OCI-LY7 (cell line): Measurements from ENCODE around the gene YKT6. TPM values are rescaled to one million over a fixed set of nuclear protein-coding genes. Genes with fewer than 3 reads are reported as not detected.

Source experiments
- BruUV-seq: library from RNA; stranded (reverse); fragments of 400-500 nt; replicated peaks from 2 replicates; lab custom pipeline; 2021; lab: Mats Ljungman, UMichigan
- CTCF ChIA-PET: fragments of 300-600 bp; sonication (Branson Sonifier 250); formaldehyde crosslinking; loops from one replicate; lab custom pipeline; 2022; ENCODE audit warnings: antibody characterized with exemption; ENCODE audit not compliant: unreplicated experiment; lab: Charles Lee
- POLR2A ChIA-PET: fragments of 300-600 bp; sonication (Branson Sonifier 250); formaldehyde crosslinking; loops from one replicate; lab custom pipeline; 2022; ENCODE audit warnings: antibody characterized with exemption; lab: Charles Lee
- DNase-seq: peaks from one replicate; pipeline ENCODE4 v3.0.0-alpha.2; 2015; ENCODE audit warnings: low spot score
- H2AFZ ChIP-seq: fragments of 200-600 bp; sonication (generic), shearing (Covaris generic); 2 replicates; pipeline ENCODE4 v1.6.1; 2014; ENCODE audit warnings: mild to moderate bottlenecking, antibody characterized with exemption, low read length, moderate library complexity
- H3K27ac ChIP-seq: fragments of 200-600 bp; sonication (generic); 2 replicates; pipeline ENCODE4 v1.5.1; 2014; ENCODE audit warnings: mixed run types, low read depth, mild to moderate bottlenecking, moderate library complexity, low read length, inconsistent platforms; ENCODE audit not compliant: poor library complexity, severe bottlenecking
- H3K36me3 ChIP-seq: fragments of 200-600 bp; sonication (generic); 2 replicates; pipeline ENCODE4 v1.6.1; 2014; ENCODE audit warnings: mild to moderate bottlenecking, antibody characterized with exemption, low read length, moderate library complexity, mixed read lengths; ENCODE audit not compliant: insufficient read depth
- H3K4me1 ChIP-seq: fragments of 200-600 bp; sonication (generic); 2 replicates; pipeline ENCODE4 v1.5.1; 2014; ENCODE audit warnings: mild to moderate bottlenecking, low read length; ENCODE audit not compliant: insufficient read depth, poor library complexity, severe bottlenecking
- H3K4me2 ChIP-seq: fragments of 200-600 bp; sonication (generic); 2 replicates; pipeline ENCODE4 v1.6.1; 2014; ENCODE audit warnings: mild to moderate bottlenecking, low read length
- H3K4me3 ChIP-seq: fragments of 200-600 bp; sonication (generic); 2 replicates; pipeline ENCODE4 v1.5.1; 2014; ENCODE audit warnings: mild to moderate bottlenecking, low read depth, low read length; ENCODE audit not compliant: poor library complexity, severe bottlenecking
- H3K79me2 ChIP-seq: fragments of 200-600 bp; sonication (generic); 2 replicates; pipeline ENCODE4 v1.6.1; 2016; ENCODE audit warnings: low read depth, mild to moderate bottlenecking, low read length, moderate library complexity, mixed read lengths; ENCODE audit not compliant: insufficient read depth
- H3K9me2 ChIP-seq: fragments of 200-600 bp; sonication (generic); 2 replicates; pipeline ENCODE4 v1.6.1; 2016; ENCODE audit warnings: mild to moderate bottlenecking, low read length, mixed read lengths; ENCODE audit not compliant: insufficient read depth
- H3K9me3 ChIP-seq: fragments of 200-600 bp; sonication (generic); 2 replicates; pipeline ENCODE4 v1.6.1; 2014; ENCODE audit warnings: mild to moderate bottlenecking, mixed run types, low read length, mixed read lengths
- H4K20me1 ChIP-seq: fragments of 200-600 bp; sonication (generic); 2 replicates; pipeline ENCODE4 v1.6.1; 2014; ENCODE audit warnings: mild to moderate bottlenecking, antibody characterized with exemption, low read length, moderate library complexity, mixed read lengths; ENCODE audit not compliant: insufficient read depth
- EZH2phosphoT487 ChIP-seq: fragments of 200-600 bp; sonication (generic); IDR thresholded peaks from 2 replicates; pipeline ENCODE4 v1.6.1; 2018; ENCODE audit warnings: low read depth, borderline replicate concordance, mild to moderate bottlenecking, mixed run types, antibody characterized with exemption, low read length, moderate library complexity, mixed read lengths
- intact Hi-C: fragments of 100-400 bp; cut with micrococcal nuclease; formaldehyde crosslinking; loops from one replicate; pipeline ENCODE4 v1.10.0; 2022; ENCODE audit not compliant: unreplicated experiment
- total RNA-seq, 2 experiments: library from RNA; depleted of rRNA in 1 of 2; stranded (reverse); fragments of >200 nt in 1 of 2; shearing (Covaris generic) in 1 of 2; gene quantifications; 2 replicates each; pipeline ENCODE4 v1.2.3, GENCODE V29; 2014 to 2022
- TF ChIP-seq, protein P1 (sequence below): fragments of 200-600 bp; sonication (generic); conservative IDR thresholded peaks from 2 replicates; pipeline ENCODE4 v1.5.1; 2014; ENCODE audit warnings: mild to moderate bottlenecking, antibody characterized with exemption, low read length, moderate library complexity, mixed read lengths

Gene YKT6
- total RNA-seq, 2 experiments from 2014 or later: 50.6 to 74.2 TPM

DNA sequence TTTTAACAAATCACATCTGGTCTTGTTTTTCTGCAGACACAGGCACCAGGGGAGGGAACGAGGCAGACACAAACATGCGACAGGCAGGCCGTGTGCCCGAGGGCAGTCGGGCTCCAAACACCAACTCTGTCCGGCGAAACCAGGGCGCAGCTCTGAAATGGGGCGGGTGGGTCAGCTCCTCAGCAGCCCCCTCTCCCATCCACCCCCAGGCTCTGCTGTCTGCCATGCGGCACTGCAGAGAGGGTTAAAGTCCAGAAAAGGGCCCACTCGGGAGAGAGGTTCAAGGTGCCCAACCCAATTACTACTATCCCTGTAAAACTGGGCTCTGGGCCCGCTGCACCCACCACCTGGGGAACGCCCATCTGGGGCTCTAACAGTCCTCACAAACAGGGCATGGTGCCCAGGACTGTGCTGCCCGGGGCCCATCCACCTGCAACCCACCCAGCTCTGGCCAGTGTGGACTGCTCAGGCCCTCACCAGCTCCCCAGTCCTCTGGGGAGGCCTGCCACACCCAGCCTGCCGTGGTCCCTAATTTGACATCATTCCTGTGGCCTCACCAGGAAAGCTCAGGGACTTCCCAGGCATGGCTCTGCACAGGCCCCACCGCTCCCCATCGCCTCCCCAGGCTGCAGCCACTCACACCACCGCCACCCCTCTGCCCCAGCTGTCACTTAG is 18.7 kb downstream of the YKT6 start:
- intact Hi-C loops: no loop called here
- BruUV-seq: no TSS peak
- DNase-seq: no peak
- no peak overlapping the region for H2AFZ ChIP-seq
- no peak overlapping the region for H3K4me2 ChIP-seq
- peaks cover 2% of the 10 kb centered on the region for H3K4me1 ChIP-seq
- TF ChIP-seq, protein P1, sequence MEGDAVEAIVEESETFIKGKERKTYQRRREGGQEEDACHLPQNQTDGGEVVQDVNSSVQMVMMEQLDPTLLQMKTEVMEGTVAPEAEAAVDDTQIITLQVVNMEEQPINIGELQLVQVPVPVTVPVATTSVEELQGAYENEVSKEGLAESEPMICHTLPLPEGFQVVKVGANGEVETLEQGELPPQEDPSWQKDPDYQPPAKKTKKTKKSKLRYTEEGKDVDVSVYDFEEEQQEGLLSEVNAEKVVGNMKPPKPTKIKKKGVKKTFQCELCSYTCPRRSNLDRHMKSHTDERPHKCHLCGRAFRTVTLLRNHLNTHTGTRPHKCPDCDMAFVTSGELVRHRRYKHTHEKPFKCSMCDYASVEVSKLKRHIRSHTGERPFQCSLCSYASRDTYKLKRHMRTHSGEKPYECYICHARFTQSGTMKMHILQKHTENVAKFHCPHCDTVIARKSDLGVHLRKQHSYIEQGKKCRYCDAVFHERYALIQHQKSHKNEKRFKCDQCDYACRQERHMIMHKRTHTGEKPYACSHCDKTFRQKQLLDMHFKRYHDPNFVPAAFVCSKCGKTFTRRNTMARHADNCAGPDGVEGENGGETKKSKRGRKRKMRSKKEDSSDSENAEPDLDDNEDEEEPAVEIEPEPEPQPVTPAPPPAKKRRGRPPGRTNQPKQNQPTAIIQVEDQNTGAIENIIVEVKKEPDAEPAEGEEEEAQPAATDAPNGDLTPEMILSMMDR: no peak
- no peak for TF ChIP-seq EZH2phosphoT487
- POLR2A ChIA-PET: interaction anchor here (0.6 to 1.0 kb wide), 2 partner anchors 11 to 344 kb away, joined by 3 to 4 read pairs; no protein-coding TSS in a partner anchor
- no peak overlapping the region for H3K27ac ChIP-seq
- H4K20me1 ChIP-seq: no peaks in the 10 kb centered on the region
- H3K79me2 ChIP-seq: no peaks in the 10 kb centered on the region
- CTCF ChIA-PET: interaction anchor here (0.6 kb wide), 1 partner anchor 15 kb away, joined by 3 read pairs; no protein-coding TSS in a partner anchor
- no peaks in the 10 kb centered on the region for H3K9me3 ChIP-seq
- no peak overlapping the region for H3K4me3 ChIP-seq
- H3K36me3 ChIP-seq: no peaks in the 10 kb centered on the region
- H3K9me2 ChIP-seq: no peaks in the 10 kb centered on the region

DNA sequence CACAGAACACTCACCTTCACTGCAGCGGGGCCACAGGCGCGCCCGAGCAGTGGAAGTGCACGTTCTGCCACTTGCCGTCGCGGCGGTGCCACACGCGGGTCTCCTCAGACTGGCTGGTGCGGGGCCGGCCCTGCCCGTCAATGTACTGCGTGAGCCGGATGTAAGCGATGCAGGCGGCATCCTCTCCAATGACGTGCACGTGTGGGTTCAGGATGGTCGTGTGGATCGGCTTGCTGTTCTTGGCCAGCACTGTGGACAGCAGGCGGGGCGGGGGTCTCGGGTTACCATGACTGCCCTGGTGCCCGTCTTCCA is 19.2 kb downstream of the YKT6 start:
- Histone ChIP-seq H3K27ac (no peak overlapping the region), H3K4me3 (no peak overlapping the region), H3K79me2 (no peaks in the 10 kb centered on the region), H4K20me1 (no peaks in the 10 kb centered on the region), H3K36me3 (no peaks in the 10 kb centered on the region), H3K4me1 (no peaks in the 10 kb centered on the region), H3K4me2 (no peak overlapping the region), H2AFZ (no peak overlapping the region), H3K9me2 (no peaks in the 10 kb centered on the region), H3K9me3 (no peaks in the 10 kb centered on the region)
- intact Hi-C loops: no loop called here
- ChIA-PET POLR2A (no interaction called here), CTCF (interaction anchor here (0.6 kb wide), 1 partner anchor 15 kb away, joined by 3 read pairs; no protein-coding TSS in a partner anchor)
- TF ChIP-seq, protein P1: no peak
- TF ChIP-seq EZH2phosphoT487: no peak
- DNase-seq: no peak
- BruUV-seq: no TSS peak

DNA sequence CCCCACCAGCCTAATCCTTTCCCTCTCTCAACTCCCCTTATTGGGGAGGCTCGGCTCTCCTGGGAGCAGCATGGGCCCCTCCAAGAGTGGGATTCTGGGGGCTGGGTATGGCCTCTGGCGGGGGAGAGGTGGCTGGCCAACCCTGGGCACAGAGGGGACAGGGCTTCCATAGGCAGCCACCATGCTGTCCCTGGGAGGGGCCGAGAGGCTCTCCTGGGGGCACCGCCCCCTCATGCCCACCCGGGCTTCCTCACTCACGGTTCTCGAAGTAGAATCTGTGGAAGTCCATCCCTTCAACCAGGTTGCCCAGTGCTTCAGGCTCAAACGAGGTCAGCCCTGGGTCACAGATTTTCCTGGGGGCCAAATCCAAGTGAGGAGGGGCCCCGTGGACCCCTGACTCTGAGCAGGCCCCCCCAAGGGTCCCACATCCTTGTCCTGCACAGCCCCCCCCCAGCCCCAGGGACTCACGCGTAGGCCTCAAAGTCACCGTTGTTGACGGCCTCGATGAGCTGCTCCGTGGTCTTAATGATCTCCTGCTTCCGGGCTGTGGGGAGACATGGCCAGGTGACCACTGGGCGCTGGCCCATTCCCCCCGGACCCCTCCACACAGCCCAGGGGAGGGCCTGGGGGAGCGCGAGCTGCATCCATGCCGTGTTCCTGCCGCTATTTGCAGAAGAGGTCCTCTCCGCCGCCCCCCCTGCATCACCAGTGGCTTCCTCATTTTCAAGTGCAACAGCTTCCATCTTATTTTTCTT is 19.8 kb downstream of the YKT6 start:
- DNase-seq: no peak
- CTCF ChIA-PET: interaction anchor here (0.6 kb wide), 2 partner anchors 9 to 16 kb away, joined by 3 to 4 read pairs; no protein-coding TSS in a partner anchor
- Histone ChIP-seq H3K4me3 (no peak overlapping the region), H3K79me2 (no peaks in the 10 kb centered on the region), H3K4me1 (no peaks in the 10 kb centered on the region), H3K9me2 (no peaks in the 10 kb centered on the region), H2AFZ (no peak overlapping the region), H3K4me2 (no peak overlapping the region), H3K9me3 (no peaks in the 10 kb centered on the region), H3K36me3 (no peaks in the 10 kb centered on the region), H4K20me1 (no peaks in the 10 kb centered on the region), H3K27ac (no peak overlapping the region)
- intact Hi-C loops: no loop called here
- POLR2A ChIA-PET: no interaction called here
- BruUV-seq: no TSS peak
- TF ChIP-seq EZH2phosphoT487: no peak
- TF ChIP-seq, protein P1: no peak
